ENCODE data around the gene MUSTN1. TPM values are rescaled to one million over a fixed set of nuclear protein-coding genes. Genes with fewer than 3 reads are reported as not detected.

The MUSTN1 gene
- total and polyA plus RNA-seq, 2 experiments from 2014 or later = 1.2 to 1.4 TPM

DNA sequence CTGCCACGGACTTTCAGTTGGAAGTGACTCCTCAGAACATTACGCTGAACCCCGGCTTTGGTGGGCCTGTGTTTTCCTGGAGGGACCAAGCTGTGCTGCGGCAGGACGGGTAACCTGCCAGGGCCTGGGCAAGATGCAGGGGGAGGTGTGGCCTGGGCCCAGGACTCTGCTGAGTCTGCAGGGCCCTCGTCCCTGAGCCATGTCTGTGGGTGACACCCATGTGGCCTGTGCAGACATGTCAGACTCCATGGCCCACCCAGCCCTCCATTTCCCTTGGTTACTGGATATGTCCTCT is 45.1 kb downstream of the MUSTN1 start:
- Histone ChIP-seq H3F3A (replicated peaks; ENCODE audit: low read depth) (no peaks in the 10 kb centered on the region), H3K27me3 (ENCODE audit: insufficient read depth) (no peaks in the 10 kb centered on the region), H4K20me1 (replicated peaks; ENCODE audit: insufficient read depth) (no peaks in the 10 kb centered on the region), H3K9me2 (ENCODE audit: insufficient read depth) (no peaks in the 10 kb centered on the region), H2AFZ (no peak overlapping the region), H3K4me1 (ENCODE audit: insufficient read depth) (no peaks in the 10 kb centered on the region), H3K36me3 (ENCODE audit: insufficient read depth) (no peaks in the 10 kb centered on the region), H3K4me2 (no peak overlapping the region), H3K4me3 (no peak overlapping the region), H3K27ac (ENCODE audit: low read depth) (no peak overlapping the region), H3K79me2 (replicated peaks; ENCODE audit: insufficient read depth) (no peaks in the 10 kb centered on the region)
- no peak overlapping the region for H3K27ac Mint-ChIP-seq
- H3K4me1 Mint-ChIP-seq = no peaks in the 10 kb centered on the region; the same call in 2 of the 3 replicates
- TF ChIP-seq, protein P1, sequence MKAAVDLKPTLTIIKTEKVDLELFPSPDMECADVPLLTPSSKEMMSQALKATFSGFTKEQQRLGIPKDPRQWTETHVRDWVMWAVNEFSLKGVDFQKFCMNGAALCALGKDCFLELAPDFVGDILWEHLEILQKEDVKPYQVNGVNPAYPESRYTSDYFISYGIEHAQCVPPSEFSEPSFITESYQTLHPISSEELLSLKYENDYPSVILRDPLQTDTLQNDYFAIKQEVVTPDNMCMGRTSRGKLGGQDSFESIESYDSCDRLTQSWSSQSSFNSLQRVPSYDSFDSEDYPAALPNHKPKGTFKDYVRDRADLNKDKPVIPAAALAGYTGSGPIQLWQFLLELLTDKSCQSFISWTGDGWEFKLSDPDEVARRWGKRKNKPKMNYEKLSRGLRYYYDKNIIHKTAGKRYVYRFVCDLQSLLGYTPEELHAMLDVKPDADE (IDR thresholded peaks at IDR 0.05) = no peak
- TF ChIP-seq ZNF331 (CRISPR knock-in tag; IDR thresholded peaks at IDR 0.05; ENCODE audit: low read depth) (no peak), EZH2 (IDR thresholded peaks at IDR 0.05; ENCODE audit: low read depth, unreplicated experiment) (no peak), NANOG (IDR thresholded peaks at IDR 0.05; ENCODE audit: borderline replicate concordance) (no peak), JUNB (IDR thresholded peaks at IDR 0.05; ENCODE audit: unreplicated experiment) (no peak), STAT1 (IDR thresholded peaks at IDR 0.05; ENCODE audit: unreplicated experiment) (no peak), CREB1 (CRISPR knock-in tag; IDR thresholded peaks at IDR 0.05; ENCODE audit: low read depth) (no peak), EZH2phosphoT487 (IDR thresholded peaks at IDR 0.05; ENCODE audit: unreplicated experiment) (no peak), POLR2AphosphoS5 (IDR thresholded peaks at IDR 0.05; ENCODE audit: low read depth) (no peak), ZNF114 (CRISPR knock-in tag; IDR thresholded peaks at IDR 0.05) (no peak)
- TF ChIP-seq, protein P2, sequence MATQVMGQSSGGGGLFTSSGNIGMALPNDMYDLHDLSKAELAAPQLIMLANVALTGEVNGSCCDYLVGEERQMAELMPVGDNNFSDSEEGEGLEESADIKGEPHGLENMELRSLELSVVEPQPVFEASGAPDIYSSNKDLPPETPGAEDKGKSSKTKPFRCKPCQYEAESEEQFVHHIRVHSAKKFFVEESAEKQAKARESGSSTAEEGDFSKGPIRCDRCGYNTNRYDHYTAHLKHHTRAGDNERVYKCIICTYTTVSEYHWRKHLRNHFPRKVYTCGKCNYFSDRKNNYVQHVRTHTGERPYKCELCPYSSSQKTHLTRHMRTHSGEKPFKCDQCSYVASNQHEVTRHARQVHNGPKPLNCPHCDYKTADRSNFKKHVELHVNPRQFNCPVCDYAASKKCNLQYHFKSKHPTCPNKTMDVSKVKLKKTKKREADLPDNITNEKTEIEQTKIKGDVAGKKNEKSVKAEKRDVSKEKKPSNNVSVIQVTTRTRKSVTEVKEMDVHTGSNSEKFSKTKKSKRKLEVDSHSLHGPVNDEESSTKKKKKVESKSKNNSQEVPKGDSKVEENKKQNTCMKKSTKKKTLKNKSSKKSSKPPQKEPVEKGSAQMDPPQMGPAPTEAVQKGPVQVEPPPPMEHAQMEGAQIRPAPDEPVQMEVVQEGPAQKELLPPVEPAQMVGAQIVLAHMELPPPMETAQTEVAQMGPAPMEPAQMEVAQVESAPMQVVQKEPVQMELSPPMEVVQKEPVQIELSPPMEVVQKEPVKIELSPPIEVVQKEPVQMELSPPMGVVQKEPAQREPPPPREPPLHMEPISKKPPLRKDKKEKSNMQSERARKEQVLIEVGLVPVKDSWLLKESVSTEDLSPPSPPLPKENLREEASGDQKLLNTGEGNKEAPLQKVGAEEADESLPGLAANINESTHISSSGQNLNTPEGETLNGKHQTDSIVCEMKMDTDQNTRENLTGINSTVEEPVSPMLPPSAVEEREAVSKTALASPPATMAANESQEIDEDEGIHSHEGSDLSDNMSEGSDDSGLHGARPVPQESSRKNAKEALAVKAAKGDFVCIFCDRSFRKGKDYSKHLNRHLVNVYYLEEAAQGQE (IDR thresholded peaks at IDR 0.05; ENCODE audit: unreplicated experiment) = no peak
- TF ChIP-seq, protein P3, sequence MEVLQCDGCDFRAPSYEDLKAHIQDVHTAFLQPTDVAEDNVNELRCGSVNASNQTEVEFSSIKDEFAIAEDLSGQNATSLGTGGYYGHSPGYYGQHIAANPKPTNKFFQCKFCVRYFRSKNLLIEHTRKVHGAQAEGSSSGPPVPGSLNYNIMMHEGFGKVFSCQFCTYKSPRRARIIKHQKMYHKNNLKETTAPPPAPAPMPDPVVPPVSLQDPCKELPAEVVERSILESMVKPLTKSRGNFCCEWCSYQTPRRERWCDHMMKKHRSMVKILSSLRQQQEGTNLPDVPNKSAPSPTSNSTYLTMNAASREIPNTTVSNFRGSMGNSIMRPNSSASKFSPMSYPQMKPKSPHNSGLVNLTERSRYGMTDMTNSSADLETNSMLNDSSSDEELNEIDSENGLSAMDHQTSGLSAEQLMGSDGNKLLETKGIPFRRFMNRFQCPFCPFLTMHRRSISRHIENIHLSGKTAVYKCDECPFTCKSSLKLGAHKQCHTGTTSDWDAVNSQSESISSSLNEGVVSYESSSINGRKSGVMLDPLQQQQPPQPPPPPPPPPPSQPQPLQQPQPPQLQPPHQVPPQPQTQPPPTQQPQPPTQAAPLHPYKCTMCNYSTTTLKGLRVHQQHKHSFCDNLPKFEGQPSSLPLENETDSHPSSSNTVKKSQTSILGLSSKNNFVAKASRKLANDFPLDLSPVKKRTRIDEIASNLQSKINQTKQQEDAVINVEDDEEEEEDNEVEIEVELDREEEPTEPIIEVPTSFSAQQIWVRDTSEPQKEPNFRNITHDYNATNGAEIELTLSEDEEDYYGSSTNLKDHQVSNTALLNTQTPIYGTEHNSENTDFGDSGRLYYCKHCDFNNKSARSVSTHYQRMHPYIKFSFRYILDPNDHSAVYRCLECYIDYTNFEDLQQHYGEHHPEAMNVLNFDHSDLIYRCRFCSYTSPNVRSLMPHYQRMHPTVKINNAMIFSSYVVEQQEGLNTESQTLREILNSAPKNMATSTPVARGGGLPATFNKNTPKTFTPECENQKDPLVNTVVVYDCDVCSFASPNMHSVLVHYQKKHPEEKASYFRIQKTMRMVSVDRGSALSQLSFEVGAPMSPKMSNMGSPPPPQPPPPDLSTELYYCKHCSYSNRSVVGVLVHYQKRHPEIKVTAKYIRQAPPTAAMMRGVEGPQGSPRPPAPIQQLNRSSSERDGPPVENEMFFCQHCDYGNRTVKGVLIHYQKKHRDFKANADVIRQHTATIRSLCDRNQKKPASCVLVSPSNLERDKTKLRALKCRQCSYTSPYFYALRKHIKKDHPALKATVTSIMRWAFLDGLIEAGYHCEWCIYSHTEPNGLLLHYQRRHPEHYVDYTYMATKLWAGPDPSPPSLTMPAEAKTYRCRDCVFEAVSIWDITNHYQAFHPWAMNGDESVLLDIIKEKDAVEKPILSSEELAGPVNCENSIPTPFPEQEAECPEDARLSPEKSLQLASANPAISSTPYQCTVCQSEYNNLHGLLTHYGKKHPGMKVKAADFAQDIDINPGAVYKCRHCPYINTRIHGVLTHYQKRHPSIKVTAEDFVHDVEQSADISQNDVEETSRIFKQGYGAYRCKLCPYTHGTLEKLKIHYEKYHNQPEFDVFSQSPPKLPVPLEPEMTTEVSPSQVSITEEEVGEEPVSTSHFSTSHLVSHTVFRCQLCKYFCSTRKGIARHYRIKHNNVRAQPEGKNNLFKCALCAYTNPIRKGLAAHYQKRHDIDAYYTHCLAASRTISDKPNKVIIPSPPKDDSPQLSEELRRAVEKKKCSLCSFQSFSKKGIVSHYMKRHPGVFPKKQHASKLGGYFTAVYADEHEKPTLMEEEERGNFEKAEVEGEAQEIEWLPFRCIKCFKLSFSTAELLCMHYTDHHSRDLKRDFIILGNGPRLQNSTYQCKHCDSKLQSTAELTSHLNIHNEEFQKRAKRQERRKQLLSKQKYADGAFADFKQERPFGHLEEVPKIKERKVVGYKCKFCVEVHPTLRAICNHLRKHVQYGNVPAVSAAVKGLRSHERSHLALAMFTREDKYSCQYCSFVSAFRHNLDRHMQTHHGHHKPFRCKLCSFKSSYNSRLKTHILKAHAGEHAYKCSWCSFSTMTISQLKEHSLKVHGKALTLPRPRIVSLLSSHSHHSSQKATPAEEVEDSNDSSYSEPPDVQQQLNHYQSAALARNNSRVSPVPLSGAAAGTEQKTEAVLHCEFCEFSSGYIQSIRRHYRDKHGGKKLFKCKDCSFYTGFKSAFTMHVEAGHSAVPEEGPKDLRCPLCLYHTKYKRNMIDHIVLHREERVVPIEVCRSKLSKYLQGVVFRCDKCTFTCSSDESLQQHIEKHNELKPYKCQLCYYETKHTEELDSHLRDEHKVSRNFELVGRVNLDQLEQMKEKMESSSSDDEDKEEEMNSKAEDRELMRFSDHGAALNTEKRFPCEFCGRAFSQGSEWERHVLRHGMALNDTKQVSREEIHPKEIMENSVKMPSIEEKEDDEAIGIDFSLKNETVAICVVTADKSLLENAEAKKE (CRISPR knock-in tag; IDR thresholded peaks at IDR 0.05) = no peak
- TF ChIP-seq, protein P4, sequence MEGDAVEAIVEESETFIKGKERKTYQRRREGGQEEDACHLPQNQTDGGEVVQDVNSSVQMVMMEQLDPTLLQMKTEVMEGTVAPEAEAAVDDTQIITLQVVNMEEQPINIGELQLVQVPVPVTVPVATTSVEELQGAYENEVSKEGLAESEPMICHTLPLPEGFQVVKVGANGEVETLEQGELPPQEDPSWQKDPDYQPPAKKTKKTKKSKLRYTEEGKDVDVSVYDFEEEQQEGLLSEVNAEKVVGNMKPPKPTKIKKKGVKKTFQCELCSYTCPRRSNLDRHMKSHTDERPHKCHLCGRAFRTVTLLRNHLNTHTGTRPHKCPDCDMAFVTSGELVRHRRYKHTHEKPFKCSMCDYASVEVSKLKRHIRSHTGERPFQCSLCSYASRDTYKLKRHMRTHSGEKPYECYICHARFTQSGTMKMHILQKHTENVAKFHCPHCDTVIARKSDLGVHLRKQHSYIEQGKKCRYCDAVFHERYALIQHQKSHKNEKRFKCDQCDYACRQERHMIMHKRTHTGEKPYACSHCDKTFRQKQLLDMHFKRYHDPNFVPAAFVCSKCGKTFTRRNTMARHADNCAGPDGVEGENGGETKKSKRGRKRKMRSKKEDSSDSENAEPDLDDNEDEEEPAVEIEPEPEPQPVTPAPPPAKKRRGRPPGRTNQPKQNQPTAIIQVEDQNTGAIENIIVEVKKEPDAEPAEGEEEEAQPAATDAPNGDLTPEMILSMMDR (conservative IDR thresholded peaks at IDR 0.05; ENCODE audit: low read depth in 2 of 2) = no peak
- DNase-seq (ENCODE audit: low spot score) (no peak), ATAC-seq (no peak)
- no peaks in the 10 kb centered on the region for H3K9me3 Mint-ChIP-seq
- H3K27me3 Mint-ChIP-seq (ENCODE audit: insufficient read depth, low read depth, poor library complexity) = peaks cover 30% of the 10 kb centered on the region
- no peak overlapping the region for H3K4me3 Mint-ChIP-seq
- H3K36me3 Mint-ChIP-seq (ENCODE audit: low read depth) = no peaks in the 10 kb centered on the region; the same call in 2 of the 3 replicates

All from GM23338 (cell line).